Measurements from ENCODE around the gene CNR2.

DNA sequence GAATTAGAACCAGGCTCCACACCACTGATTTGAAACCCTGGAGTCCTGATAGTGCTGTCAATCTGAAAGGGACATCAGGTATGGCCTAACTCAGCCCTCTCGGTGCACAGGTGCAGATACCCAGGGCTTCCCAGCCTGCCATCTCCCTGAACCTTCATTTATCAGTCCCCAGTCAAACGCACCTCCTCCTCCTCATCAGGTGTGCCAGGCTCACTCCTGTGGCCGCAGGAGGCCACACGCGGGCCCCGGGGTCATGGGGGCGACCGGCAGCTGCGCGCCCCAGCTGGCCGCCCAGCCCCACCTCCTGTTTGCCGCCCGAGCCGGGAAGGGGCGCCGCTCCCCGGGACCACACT lies 45.6 kb downstream of the CNR2 start:
- TF ChIP-seq, protein P1, sequence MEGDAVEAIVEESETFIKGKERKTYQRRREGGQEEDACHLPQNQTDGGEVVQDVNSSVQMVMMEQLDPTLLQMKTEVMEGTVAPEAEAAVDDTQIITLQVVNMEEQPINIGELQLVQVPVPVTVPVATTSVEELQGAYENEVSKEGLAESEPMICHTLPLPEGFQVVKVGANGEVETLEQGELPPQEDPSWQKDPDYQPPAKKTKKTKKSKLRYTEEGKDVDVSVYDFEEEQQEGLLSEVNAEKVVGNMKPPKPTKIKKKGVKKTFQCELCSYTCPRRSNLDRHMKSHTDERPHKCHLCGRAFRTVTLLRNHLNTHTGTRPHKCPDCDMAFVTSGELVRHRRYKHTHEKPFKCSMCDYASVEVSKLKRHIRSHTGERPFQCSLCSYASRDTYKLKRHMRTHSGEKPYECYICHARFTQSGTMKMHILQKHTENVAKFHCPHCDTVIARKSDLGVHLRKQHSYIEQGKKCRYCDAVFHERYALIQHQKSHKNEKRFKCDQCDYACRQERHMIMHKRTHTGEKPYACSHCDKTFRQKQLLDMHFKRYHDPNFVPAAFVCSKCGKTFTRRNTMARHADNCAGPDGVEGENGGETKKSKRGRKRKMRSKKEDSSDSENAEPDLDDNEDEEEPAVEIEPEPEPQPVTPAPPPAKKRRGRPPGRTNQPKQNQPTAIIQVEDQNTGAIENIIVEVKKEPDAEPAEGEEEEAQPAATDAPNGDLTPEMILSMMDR (IDR thresholded peaks at IDR 0.05): no peak
- TF ChIP-seq POLR2AphosphoS5 (IDR thresholded peaks at IDR 0.05): no peak
